Mucosa of rectum (tissue), 2 donors: Measurements from ENCODE around the gene CHURC1.

Experiments
- H3K27ac ChIP-seq, 2 donors: one replicate each; pipeline ENCODE4 v1.7.0; 2013; ENCODE audit warnings: inconsistent platforms in 2 of 2, low read depth in 2 of 2, low read length in 2 of 2
- H3K27me3 ChIP-seq, 2 donors: one replicate each; pipeline ENCODE4 v1.7.0; 2013; ENCODE audit warnings: low read length in 2 of 2; ENCODE audit not compliant: control insufficient read depth in 2 of 2, insufficient read depth in 2 of 2
- H3K36me3 ChIP-seq, 2 donors: one replicate each; pipeline ENCODE4 v1.7.0; 2013; ENCODE audit warnings: low read length in 2 of 2; ENCODE audit not compliant: control insufficient read depth in 2 of 2, insufficient read depth in 2 of 2
- H3K4me1 ChIP-seq, 2 donors: one replicate each; pipeline ENCODE4 v1.7.0; 2013; ENCODE audit warnings: low read length in 2 of 2, mild to moderate bottlenecking in 1 of 2; ENCODE audit not compliant: control insufficient read depth in 2 of 2, insufficient read depth in 2 of 2
- H3K4me3 ChIP-seq, 2 donors: one replicate each; pipeline ENCODE4 v1.7.0; 2013; ENCODE audit warnings: low read length in 2 of 2
- H3K9ac ChIP-seq, 2 donors: one replicate each; pipeline ENCODE4 v1.7.0; 2013; ENCODE audit warnings: low read length in 2 of 2, low read depth in 1 of 2, mild to moderate bottlenecking in 1 of 2
- H3K9me3 ChIP-seq, 2 donors: one replicate each; pipeline ENCODE4 v1.7.0; 2013; ENCODE audit warnings: low read length in 2 of 2; ENCODE audit not compliant: control insufficient read depth in 2 of 2
- donor health status: healthy.
- donor health status: Normal muscosa, but diverticular disease.

Gene CHURC1

GRCh38 chr14:64953310-64953654, 39.0 kb downstream of the CHURC1 start:
- Histone ChIP-seq H3K36me3 (peaks cover 4 to 10% of the 10 kb centered on the region in 2 donors), H3K4me1 (no peaks in the 10 kb centered on the region), H3K4me3 (no peak overlapping the region), H3K27me3 (no peaks in the 10 kb centered on the region), H3K9me3 (no peaks in the 10 kb centered on the region), H3K9ac (no peak overlapping the region), H3K27ac (no peak overlapping the region)

GRCh38 chr14:64953661-64954060, 39.4 kb downstream of the CHURC1 start:
- Histone ChIP-seq H3K4me1 (no peaks in the 10 kb centered on the region), H3K9ac (no peak overlapping the region), H3K27me3 (no peaks in the 10 kb centered on the region), H3K27ac (no peak overlapping the region), H3K36me3 (peaks cover 4 to 6% of the 10 kb centered on the region in 2 donors), H3K9me3 (no peaks in the 10 kb centered on the region), H3K4me3 (no peak overlapping the region)

- Histone ChIP-seq H3K36me3 (peaks cover 3 to 8% of the 10 kb centered on the region in 2 donors), H3K27me3 (no peaks in the 10 kb centered on the region), H3K4me1 (no peaks in the 10 kb centered on the region), H3K4me3 (no peak overlapping the region), H3K9ac (no peak overlapping the region), H3K9me3 (no peaks in the 10 kb centered on the region), H3K27ac (no peak overlapping the region)
Observed at GRCh38 chr14:64954491-64955240, 40.4 kb downstream of the CHURC1 start.

GRCh38 chr14:64955297-64955696, 41.0 kb downstream of the CHURC1 start:
- no peak overlapping the region for H3K4me3 ChIP-seq
- H3K4me1 ChIP-seq, result no peaks in the 10 kb centered on the region
- no peaks in the 10 kb centered on the region for H3K27me3 ChIP-seq
- no peak overlapping the region for H3K27ac ChIP-seq
- no peaks in the 10 kb centered on the region for H3K9me3 ChIP-seq
- peaks cover 3 to 8% of the 10 kb centered on the region in 2 donors for H3K36me3 ChIP-seq
- no peak overlapping the region for H3K9ac ChIP-seq

- no peak overlapping the region for H3K27ac ChIP-seq
- peaks cover 0 to 5% of the 10 kb centered on the region in 2 donors for H3K4me1 ChIP-seq
- no peak overlapping the region for H3K4me3 ChIP-seq
Observed at GRCh38 chr14:64956697-64957406, 42.6 kb downstream of the CHURC1 start.

GRCh38 chr14:64958201-64958600, 43.9 kb downstream of the CHURC1 start:
- H3K36me3 ChIP-seq, result peaks cover 3 to 8% of the 10 kb centered on the region in 2 donors
- H3K4me3 ChIP-seq, result no peak overlapping the region
- H3K4me1 ChIP-seq, result peaks cover 0 to 5% of the 10 kb centered on the region in 2 donors
- no peaks in the 10 kb centered on the region for H3K27me3 ChIP-seq
- no peak overlapping the region for H3K27ac ChIP-seq
- no peaks in the 10 kb centered on the region for H3K9me3 ChIP-seq
- no peak overlapping the region for H3K9ac ChIP-seq

More at GRCh38 chr14:64956697-64957406, 42.6 kb downstream of the CHURC1 start:
- Histone ChIP-seq H3K36me3 (peaks cover 0 to 8% of the 10 kb centered on the region in 2 donors), H3K27me3 (no peaks in the 10 kb centered on the region), H3K9me3 (no peaks in the 10 kb centered on the region), H3K9ac (no peak overlapping the region)

GRCh38 chr14:64958743-64959142, 44.5 kb downstream of the CHURC1 start:
- peaks cover 3 to 5% of the 10 kb centered on the region in 2 donors for H3K36me3 ChIP-seq
- no peak overlapping the region for H3K9ac ChIP-seq
- H3K4me1 ChIP-seq, result peaks cover 0 to 5% of the 10 kb centered on the region in 2 donors
- no peak overlapping the region for H3K4me3 ChIP-seq
- no peak overlapping the region for H3K27ac ChIP-seq
- H3K9me3 ChIP-seq, result no peaks in the 10 kb centered on the region
- no peaks in the 10 kb centered on the region for H3K27me3 ChIP-seq

GRCh38 chr14:64960762-64961276, 46.6 kb downstream of the CHURC1 start:
- H3K9ac ChIP-seq, result no peak overlapping the region
- peaks cover 0 to 5% of the 10 kb centered on the region in 2 donors for H3K4me1 ChIP-seq
- no peaks in the 10 kb centered on the region for H3K27me3 ChIP-seq
- peaks cover 3 to 4% of the 10 kb centered on the region in 2 donors for H3K36me3 ChIP-seq
- no peaks in the 10 kb centered on the region for H3K9me3 ChIP-seq
- no peak overlapping the region for H3K4me3 ChIP-seq
- H3K27ac ChIP-seq, result no peak overlapping the region

GRCh38 chr14:64963611-64964010, 49.4 kb downstream of the CHURC1 start:
- H3K9me3 ChIP-seq, result no peaks in the 10 kb centered on the region
- H3K9ac ChIP-seq, result no peak overlapping the region
- no peaks in the 10 kb centered on the region for H3K27me3 ChIP-seq
- peaks cover 3 to 4% of the 10 kb centered on the region in 2 donors for H3K36me3 ChIP-seq
- no peak overlapping the region for H3K27ac ChIP-seq
- H3K4me3 ChIP-seq, result no peak overlapping the region
- H3K4me1 ChIP-seq, result peaks cover 3 to 8% of the 10 kb centered on the region in 2 donors

- no peak overlapping the region for H3K9ac ChIP-seq
- H3K9me3 ChIP-seq, result no peaks in the 10 kb centered on the region
- peaks cover 6 to 11% of the 10 kb centered on the region in 2 donors for H3K4me1 ChIP-seq
- no peaks in the 10 kb centered on the region for H3K27me3 ChIP-seq
- peaks cover 0 to 3% of the 10 kb centered on the region in 2 donors for H3K36me3 ChIP-seq
- H3K4me3 ChIP-seq, result no peak overlapping the region
- no peak overlapping the region for H3K27ac ChIP-seq
Observed at GRCh38 chr14:64965356-64966000, 51.2 kb downstream of the CHURC1 start.
